Right lobe of liver (tissue), 4 donors: ENCODE results near the gene VDR.

ENCODE experiments used
- POLR2A ChIP-seq: fragments of 450-650 bp; IDR thresholded peaks from one replicate; pipeline ENCODE4 v1.6.1; 2017; ENCODE audit warnings: antibody characterized with exemption, mild to moderate bottlenecking
- TF ChIP-seq, protein P1 (sequence below), 4 donors: fragments of 200-600 bp in 3 of 4; fragments of 450-650 bp in 1 of 4; IDR thresholded peaks; one replicate each; pipeline versions ENCODE4 v1.5.1 to v1.8.0; 2016 to 2022; ENCODE audit warnings: antibody characterized with exemption in 4 of 4, mild to moderate bottlenecking in 2 of 4
- donor health status: DM: no; HTN: no; CAD: no.
- donor health status: DM: no; HTN: no; CAD: no.
- donor health status: DM: no; HTN: yes; CAD: no.

DNA sequence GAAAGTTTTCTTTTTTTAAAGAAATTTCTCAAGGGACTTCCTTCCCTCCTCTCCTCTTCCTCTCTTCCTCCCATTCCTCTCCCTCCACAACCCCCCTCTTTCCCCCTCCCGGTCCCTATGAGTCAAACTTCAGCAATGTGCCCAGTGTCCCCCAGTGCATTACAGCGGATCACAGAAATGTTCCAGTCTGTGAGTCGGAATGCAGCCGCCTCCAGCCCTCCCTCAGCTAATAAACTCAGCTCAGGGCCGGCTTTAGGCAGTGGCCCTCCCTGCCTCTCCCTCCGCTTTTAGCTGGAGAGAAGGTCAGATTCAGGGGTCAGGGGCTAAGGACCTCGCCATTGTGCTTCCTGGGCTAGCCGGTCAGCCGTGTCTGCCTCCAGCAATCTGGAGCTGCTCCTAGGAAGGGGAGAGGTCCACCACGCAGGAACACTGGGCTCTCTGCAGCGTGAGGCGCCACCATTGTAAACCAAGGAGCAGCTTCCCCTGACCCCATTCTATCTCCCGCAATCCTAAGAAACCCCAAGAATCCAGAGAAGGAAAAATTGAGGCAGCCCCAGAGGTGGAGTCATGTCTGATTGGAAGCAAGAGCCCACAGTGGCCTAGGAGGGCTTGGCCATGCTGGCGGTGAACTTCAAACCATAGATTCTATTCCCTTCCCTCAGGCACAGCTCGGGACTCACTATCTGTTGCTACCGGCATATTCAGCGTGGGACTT, 84.0 kb downstream of the VDR start:
- TF ChIP-seq, protein P1, sequence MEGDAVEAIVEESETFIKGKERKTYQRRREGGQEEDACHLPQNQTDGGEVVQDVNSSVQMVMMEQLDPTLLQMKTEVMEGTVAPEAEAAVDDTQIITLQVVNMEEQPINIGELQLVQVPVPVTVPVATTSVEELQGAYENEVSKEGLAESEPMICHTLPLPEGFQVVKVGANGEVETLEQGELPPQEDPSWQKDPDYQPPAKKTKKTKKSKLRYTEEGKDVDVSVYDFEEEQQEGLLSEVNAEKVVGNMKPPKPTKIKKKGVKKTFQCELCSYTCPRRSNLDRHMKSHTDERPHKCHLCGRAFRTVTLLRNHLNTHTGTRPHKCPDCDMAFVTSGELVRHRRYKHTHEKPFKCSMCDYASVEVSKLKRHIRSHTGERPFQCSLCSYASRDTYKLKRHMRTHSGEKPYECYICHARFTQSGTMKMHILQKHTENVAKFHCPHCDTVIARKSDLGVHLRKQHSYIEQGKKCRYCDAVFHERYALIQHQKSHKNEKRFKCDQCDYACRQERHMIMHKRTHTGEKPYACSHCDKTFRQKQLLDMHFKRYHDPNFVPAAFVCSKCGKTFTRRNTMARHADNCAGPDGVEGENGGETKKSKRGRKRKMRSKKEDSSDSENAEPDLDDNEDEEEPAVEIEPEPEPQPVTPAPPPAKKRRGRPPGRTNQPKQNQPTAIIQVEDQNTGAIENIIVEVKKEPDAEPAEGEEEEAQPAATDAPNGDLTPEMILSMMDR (IDR thresholded peaks at IDR 0.05): no peak
- no peak for TF ChIP-seq POLR2A
